GM18502 (cell line): ENCODE measurements around the gene YTHDC2.
"Not testable (repeated sequence)": the region's sequence is repeated elsewhere in the genome, so short reads cannot be mapped to it uniquely, and the experiment has no call there.

Source experiments
- ATAC-seq: cut with Tn5 transposase; IDR thresholded peaks from one replicate; pipeline ENCODE4 v1.9.1; 2021; ENCODE audit warnings: mild to moderate bottlenecking; ENCODE audit not compliant: unreplicated experiment, poor library complexity

The YTHDC2 gene

GRCh38 chr5:113598926-113599325 lies 85.4 kb downstream of the YTHDC2 start:
- no peak for ATAC-seq

DNA sequence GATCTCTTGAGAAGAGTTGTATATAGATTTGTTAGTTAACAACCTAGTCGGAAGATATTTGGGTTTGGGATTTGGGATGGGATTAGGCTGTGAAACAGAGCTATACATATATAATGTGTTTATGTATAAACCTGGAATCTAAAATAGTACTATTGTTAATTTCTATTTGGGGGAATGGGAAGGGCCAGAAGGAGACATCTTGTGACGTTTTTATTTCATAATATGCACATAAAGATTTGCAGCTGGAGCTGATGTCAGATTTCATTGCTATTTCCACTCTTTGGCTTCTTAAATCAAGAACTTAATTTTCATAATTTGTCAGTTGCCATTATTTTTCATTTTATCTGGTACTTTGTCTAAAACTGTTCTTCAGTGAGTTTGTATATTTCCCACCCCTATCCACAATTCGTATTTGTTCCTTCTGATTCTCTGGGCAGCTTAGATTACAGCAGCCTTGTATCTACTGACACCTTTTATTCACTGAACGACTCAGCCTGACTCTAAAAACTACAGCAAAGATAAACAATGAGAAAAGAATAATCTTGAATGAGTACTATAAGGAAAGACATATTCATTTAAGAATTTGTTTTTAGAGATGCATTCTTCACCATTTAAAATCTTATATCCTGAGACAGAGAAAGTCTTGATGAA lies 86.9 kb downstream of the YTHDC2 start:
- ATAC-seq: no peak

DNA sequence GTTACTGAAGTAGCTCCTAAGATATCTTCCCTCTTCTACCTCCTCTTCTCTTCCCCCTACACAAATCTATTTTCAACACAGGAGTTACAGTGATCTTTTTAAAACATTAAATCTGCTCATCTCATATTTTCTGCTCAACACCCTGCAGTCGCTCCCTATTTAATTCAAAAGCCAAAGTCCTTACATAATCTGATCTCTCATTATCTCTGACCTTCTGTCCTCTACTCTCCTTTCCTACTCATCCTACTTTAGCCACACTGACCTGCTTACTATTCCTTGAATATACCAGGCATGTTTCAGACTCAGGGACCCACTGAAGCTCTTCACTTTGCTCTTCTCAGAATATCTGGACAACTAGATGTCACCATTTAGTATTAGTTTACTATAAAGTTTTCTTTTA lies 87.9 kb downstream of the YTHDC2 start:
- ATAC-seq: no peak

DNA sequence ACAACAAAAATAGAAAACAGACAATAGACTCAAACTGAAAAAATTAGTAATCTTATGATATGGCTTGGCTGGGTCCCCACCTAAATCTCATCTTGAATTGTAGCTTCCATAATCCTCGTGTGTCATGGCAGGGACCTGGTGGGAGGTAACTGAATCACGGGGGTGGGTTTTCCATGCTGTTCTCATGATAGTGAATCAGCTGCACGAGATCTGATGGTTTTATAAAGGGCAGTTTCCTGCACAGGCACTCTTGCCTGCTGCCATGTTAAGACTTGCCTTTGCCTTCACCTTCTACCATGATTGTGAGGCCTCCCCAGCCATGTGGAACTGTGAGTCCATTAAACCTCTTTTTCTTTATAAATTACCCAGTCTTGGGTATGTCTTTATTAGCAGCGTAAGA lies 89.8 kb downstream of the YTHDC2 start:
- ATAC-seq: not testable (repeated sequence)

GRCh38 chr5:113606298-113607134 lies 93.0 kb downstream of the YTHDC2 start:
- peak; percentile 95 for ATAC-seq

- no peak for ATAC-seq
Measured at GRCh38 chr5:113607361-113607760, 93.9 kb downstream of the YTHDC2 start.

- ATAC-seq: no peak
Measured at GRCh38 chr5:113608113-113608596, 94.7 kb downstream of the YTHDC2 start.

DNA sequence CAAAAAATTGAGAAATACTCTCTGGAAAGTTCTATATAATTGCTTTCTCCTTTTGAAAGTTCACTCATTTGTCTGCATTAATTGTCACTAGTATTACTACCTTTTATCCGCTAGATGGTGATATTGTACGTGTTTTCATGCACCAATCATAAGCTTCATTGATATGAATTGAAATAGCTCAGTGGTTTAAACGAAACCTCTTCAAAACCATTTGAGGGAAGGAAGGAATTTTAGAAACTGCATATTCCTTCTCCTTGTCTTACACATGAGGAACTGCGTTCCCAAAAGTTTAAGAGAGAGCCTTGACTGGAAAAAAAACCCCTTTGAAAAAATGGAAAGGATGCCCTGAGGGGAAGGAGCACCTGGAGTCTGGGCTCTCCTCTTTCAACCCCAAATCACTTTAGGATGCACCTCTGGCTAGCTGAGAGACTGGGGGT lies 98.6 kb downstream of the YTHDC2 start:
- ATAC-seq: peak; percentile 89

- no peak for ATAC-seq
Measured at GRCh38 chr5:113614191-113614590, 100.7 kb downstream of the YTHDC2 start.

DNA sequence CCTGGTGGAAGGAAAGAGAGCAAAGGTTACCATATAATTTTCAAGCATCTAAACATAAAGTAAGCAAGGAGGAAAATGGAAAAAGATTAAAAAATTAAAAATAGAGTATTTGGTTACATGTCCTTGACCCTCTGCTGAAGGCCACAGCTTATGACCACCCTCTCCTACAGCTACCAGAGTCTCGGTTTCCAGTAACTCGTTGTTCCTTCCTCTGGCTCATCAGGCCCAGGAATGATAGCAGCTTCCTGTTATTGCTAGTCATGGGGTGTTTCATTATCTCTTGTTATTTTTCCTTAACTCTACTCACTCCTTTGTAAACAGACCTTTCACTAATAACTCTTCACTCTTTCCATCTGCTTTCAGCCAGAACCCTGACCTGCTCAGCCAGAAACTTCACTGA lies 102.2 kb downstream of the YTHDC2 start:
- ATAC-seq: no peak

DNA sequence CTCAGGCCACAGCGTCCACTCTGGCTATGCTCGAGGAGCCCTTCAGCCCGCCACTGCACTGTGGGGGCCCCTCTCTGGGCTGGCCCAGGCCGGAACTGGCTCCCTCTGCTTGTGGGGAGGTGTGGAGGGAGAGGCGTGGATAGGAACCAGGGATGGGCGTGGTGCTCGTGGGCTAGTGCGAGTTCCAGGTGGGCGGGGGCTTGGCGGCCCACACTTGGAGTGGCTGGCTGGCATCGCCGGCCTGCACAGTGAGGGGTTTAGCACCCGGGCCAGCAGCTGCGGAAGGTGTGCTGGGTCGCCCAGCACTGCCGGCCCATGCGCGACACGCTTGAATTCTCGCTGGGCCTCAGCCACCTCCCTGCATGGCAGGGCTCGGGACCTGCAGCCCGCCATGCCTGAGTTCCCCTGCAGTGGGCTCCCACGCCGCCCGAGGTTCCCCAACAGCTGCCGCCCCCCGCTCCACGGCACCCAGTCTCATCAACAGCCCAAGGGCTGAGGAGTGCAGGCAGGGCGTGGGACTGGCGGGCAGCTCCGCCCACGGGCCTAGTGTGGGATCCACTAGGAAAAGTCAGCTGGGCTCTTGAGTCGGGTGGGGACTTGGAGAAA lies 103.8 kb downstream of the YTHDC2 start:
- no peak for ATAC-seq

DNA sequence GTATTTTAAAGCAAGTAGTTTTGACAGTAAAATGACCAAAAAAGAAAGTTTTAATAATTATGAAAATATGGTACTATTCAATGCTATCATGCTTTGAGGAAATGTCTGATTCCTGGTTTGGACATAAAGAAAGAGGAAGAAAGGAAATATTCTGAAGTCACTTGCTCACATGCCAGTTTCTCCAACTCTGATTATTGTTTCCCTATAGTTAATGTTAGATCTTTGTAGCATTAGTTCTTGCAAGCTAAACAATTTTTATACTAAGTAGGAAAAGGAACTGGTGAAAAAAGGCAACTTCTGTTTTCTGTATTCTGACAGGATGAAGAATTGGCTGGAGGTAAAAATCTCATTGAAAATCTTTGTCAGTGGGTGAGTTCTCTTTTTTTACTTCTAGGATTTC lies 119.5 kb downstream of the YTHDC2 start:
- ATAC-seq: no peak

DNA sequence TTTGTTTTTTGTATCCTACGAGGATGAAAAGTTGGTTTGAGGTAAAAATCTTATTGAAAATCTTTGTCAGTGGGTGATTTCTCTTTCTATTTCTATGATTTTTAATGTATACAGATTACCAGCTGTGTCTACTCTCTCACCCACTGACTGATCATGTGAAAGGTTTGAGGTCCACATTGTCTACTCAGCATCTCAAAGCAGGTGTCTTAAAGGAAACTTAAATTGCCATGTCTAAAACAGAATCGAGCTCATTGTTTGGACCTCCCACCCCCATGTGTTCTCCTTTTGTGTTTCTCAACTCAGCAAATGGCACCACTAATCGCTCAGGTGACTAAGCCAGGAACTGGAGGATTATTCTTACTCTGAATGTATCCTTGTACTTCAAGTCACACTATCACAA lies 121.5 kb downstream of the YTHDC2 start:
- ATAC-seq: no peak

- ATAC-seq: no peak
Measured at GRCh38 chr5:113641715-113642114, 128.2 kb downstream of the YTHDC2 start.
